K562 (cell line): ENCODE measurements around the gene TTC31. TPM values are rescaled to one million over a fixed set of nuclear protein-coding genes. Genes with fewer than 3 reads are reported as not detected.

Source experiments
- COPS2 ChIP-seq: fragments of 450-650 bp; conservative IDR thresholded peaks from 2 replicates; pipeline ENCODE4 v1.6.1; 2016; ENCODE audit warnings: mild to moderate bottlenecking, moderate library complexity
- CREB1 ChIP-seq, 2 experiments: sonication (generic) in 1 of 2; formaldehyde crosslinking in 1 of 2; IDR thresholded peaks; 2 replicates each; pipeline versions ENCODE4 v1.6.1 to v1.8.0; 2012 to 2022; ENCODE audit warnings: inconsistent platforms in 1 of 2, mild to moderate bottlenecking in 1 of 2, missing genetic modification reagents in 1 of 2, moderate library complexity in 1 of 2
- ETS1 ChIP-seq: conservative IDR thresholded peaks from 2 replicates; pipeline ENCODE4 v1.6.1; 2011; ENCODE audit warnings: low read depth, mild to moderate bottlenecking, low read length; ENCODE audit not compliant: control insufficient read depth
- EZH2 ChIP-seq: IDR thresholded peaks from 2 replicates; pipeline ENCODE4 v1.6.1; 2012; ENCODE audit warnings: low read depth, mild to moderate bottlenecking, inconsistent platforms, low read length, borderline replicate concordance
- FOXM1 ChIP-seq, 2 experiments: fragments of 450-650 bp in 1 of 2; sonication (generic) in 1 of 2; formaldehyde crosslinking in 1 of 2; IDR thresholded peaks; 2 replicates each; pipeline versions ENCODE4 v1.6.1 to v1.9.0; 2017 to 2022; ENCODE audit warnings: low read depth in 2 of 2, mild to moderate bottlenecking in 2 of 2, missing genetic modification reagents in 1 of 2, moderate library complexity in 1 of 2
- FUS ChIP-seq: fragments of 200-400 bp; formaldehyde crosslinking; optimal IDR thresholded peaks from 2 replicates; pipeline ENCODE3; 2017; ENCODE audit warnings: low read depth, low read length
- KDM4B ChIP-seq, 2 experiments: fragments of 450-650 bp in 1 of 2; sonication (generic) in 1 of 2; IDR thresholded peaks; 2 replicates each; pipeline ENCODE4 v1.6.1; 2016 to 2017; ENCODE audit warnings: borderline replicate concordance in 2 of 2, antibody characterized with exemption in 1 of 2, low read depth in 1 of 2, mild to moderate bottlenecking in 1 of 2
- PPARD ChIP-seq: fragments of 250-450 bp; sonication (Bioruptor Pico); IDR thresholded peaks from 2 replicates; pipeline ENCODE4 v1.8.0; 2022; ENCODE audit warnings: inconsistent platforms, mild to moderate bottlenecking, moderate library complexity
- SRSF9 ChIP-seq: fragments of 200-400 bp; formaldehyde crosslinking; IDR thresholded peaks from 2 replicates; pipeline ENCODE4 v1.6.1; 2017; ENCODE audit warnings: low read depth, low read length, borderline replicate concordance
- THAP12 ChIP-seq: fragments of 250-450 bp; sonication (Bioruptor Pico); IDR thresholded peaks from 2 replicates; pipeline ENCODE4 v1.9.0; 2021; ENCODE audit warnings: mild to moderate bottlenecking, inconsistent platforms
- ZNF143 ChIP-seq: sonication (generic); formaldehyde crosslinking; IDR thresholded peaks from 2 replicates; pipeline ENCODE4 v1.9.0; 2022; ENCODE audit warnings: mild to moderate bottlenecking, missing genetic modification reagents
- ZNF318 ChIP-seq, 2 experiments: fragments of 450-650 bp; IDR thresholded peaks; 2 replicates each; pipeline ENCODE4 v1.6.1; 2016; ENCODE audit warnings: mild to moderate bottlenecking in 2 of 2, borderline replicate concordance in 1 of 2, low read depth in 1 of 2, moderate library complexity in 1 of 2
- ZNF780A ChIP-seq: fragments of 250-450 bp; sonication (Bioruptor Pico); IDR thresholded peaks from 2 replicates; pipeline ENCODE4 v1.5.0; 2021; ENCODE audit warnings: mild to moderate bottlenecking
- polyA plus RNA-seq, 8 experiments: library from polyadenylated mRNA; depleted of rRNA in 4 of 8; stranded (reverse) in 5 of 8; unstranded in 3 of 8; fragments of >200 nt; fragmentation: Nextera tagmentation in 2 of 8; fragmentation: Illumina TruSeq in 1 of 8; extraction: Ambion mirVana in 2 of 8; extraction: Trizol in 1 of 8; gene quantifications; 2 replicates each; pipeline versions ENCODE4 v1.2.1 to v1.2.3, GENCODE V29; 2011 to 2014; ENCODE audit warnings: inconsistent platforms in 1 of 8, missing spikeins in 1 of 8
- total RNA-seq, 7 experiments: library from RNA; depleted of rRNA in 6 of 7; stranded (reverse); fragments of >200 nt in 6 of 7; fragmentation: Illumina TruSeq in 2 of 7; extraction: Trizol in 2 of 7; gene quantifications; 2 replicates each; pipeline versions ENCODE4 v1.2.1 to v1.2.3, GENCODE V29; 2011 to 2021; ENCODE audit warnings: low replicate concordance in 1 of 7

Gene TTC31
- total and polyA plus RNA-seq, 9 of the 15 experiments (the other 6 are each of a cell fraction or from before 2014, with no cell fraction given): 4.7 to 30.5 (median 15.9) TPM

- TF ChIP-seq ZNF318 (IDR thresholded peaks at IDR 0.05; ENCODE audit: borderline replicate concordance in 1 of 2, low read depth in 1 of 2) (no peak), KDM4B (IDR thresholded peaks at IDR 0.05; ENCODE audit: borderline replicate concordance in 2 of 2, low read depth in 1 of 2) (peak in 1 of 2 experiments; percentile 47; a peak in 2 of 4 replicates), ETS1 (0 out of 2 replicates have a peak, but pooled peaks have one; percentile 39), SRSF9 (no peak), THAP12 (no peak), ZNF780A (CRISPR knock-in tag) (no peak), FUS (no peak), EZH2 (no peak), CREB1 (IDR thresholded peaks at IDR 0.05) (peak; percentile 46; the same call in 1 of the 2 replicates), CREB1 (CRISPR knock-in tag; IDR thresholded peaks at IDR 0.05) (0 out of 2 replicates have a peak, but pooled peaks have one; percentile 45), FOXM1 (IDR thresholded peaks at IDR 0.05; ENCODE audit: low read depth) (no peak; the same call in 1 of the 2 replicates), FOXM1 (CRISPR knock-in tag; IDR thresholded peaks at IDR 0.05; ENCODE audit: low read depth) (no peak), ZNF143 (CRISPR knock-in tag) (no peak), COPS2 (no peak), PPARD (no peak)
Measured at GRCh38 chr2:74530239-74531187, 47.6 kb downstream of the TTC31 start (continued).
